ENCODE measurements around the gene LRRN3.

The LRRN3 gene

GRCh38 chr7:111138586-111138985 is 47.7 kb downstream of the LRRN3 start:
- TF ChIP-seq TAF1 (IDR thresholded peaks at IDR 0.05; ENCODE audit: borderline replicate concordance, insufficient read depth, low read length), result no peak
- no peak for TF ChIP-seq FOXP2 (optimal IDR thresholded peaks at IDR 0.05; ENCODE audit: borderline replicate concordance, extremely low read depth, extremely low read length, insufficient read depth)
- TF ChIP-seq POLR2AphosphoS5 (IDR thresholded peaks at IDR 0.05; ENCODE audit: low read depth, low read length), result no peak
- no peak for TF ChIP-seq SIN3A (IDR thresholded peaks at IDR 0.05; ENCODE audit: borderline replicate concordance, insufficient read depth, low read length)
- TF ChIP-seq REST (IDR thresholded peaks at IDR 0.05; ENCODE audit: insufficient read depth in 1 of 2, low read depth in 2 of 2, low read length in 2 of 2), result no peak

- no peak for TF ChIP-seq FOXP2 (optimal IDR thresholded peaks at IDR 0.05; ENCODE audit: borderline replicate concordance, extremely low read depth, extremely low read length, insufficient read depth)
- no peak for TF ChIP-seq TAF1 (IDR thresholded peaks at IDR 0.05; ENCODE audit: borderline replicate concordance, insufficient read depth, low read length)
- TF ChIP-seq POLR2AphosphoS5 (IDR thresholded peaks at IDR 0.05; ENCODE audit: low read depth, low read length), result no peak
- no peak for TF ChIP-seq REST (IDR thresholded peaks at IDR 0.05; ENCODE audit: insufficient read depth in 1 of 2, low read depth in 2 of 2, low read length in 2 of 2)
- TF ChIP-seq SIN3A (IDR thresholded peaks at IDR 0.05; ENCODE audit: borderline replicate concordance, insufficient read depth, low read length), result no peak
These were observed 49.4 kb downstream of the LRRN3 start for GRCh38 chr7:111140091-111140865.

GRCh38 chr7:111145472-111145871 is 54.5 kb downstream of the LRRN3 start:
- TF ChIP-seq REST (IDR thresholded peaks at IDR 0.05; ENCODE audit: insufficient read depth in 1 of 2, low read depth in 2 of 2, low read length in 2 of 2) (no peak), TAF1 (IDR thresholded peaks at IDR 0.05; ENCODE audit: borderline replicate concordance, insufficient read depth, low read length) (no peak), SIN3A (IDR thresholded peaks at IDR 0.05; ENCODE audit: borderline replicate concordance, insufficient read depth, low read length) (no peak), FOXP2 (optimal IDR thresholded peaks at IDR 0.05; ENCODE audit: borderline replicate concordance, extremely low read depth, extremely low read length, insufficient read depth) (no peak), POLR2AphosphoS5 (IDR thresholded peaks at IDR 0.05; ENCODE audit: low read depth, low read length) (no peak)

- TF ChIP-seq POLR2AphosphoS5 (IDR thresholded peaks at IDR 0.05; ENCODE audit: low read depth, low read length), result no peak
- no peak for TF ChIP-seq FOXP2 (optimal IDR thresholded peaks at IDR 0.05; ENCODE audit: borderline replicate concordance, extremely low read depth, extremely low read length, insufficient read depth)
- TF ChIP-seq TAF1 (IDR thresholded peaks at IDR 0.05; ENCODE audit: borderline replicate concordance, insufficient read depth, low read length), result no peak
- no peak for TF ChIP-seq REST (IDR thresholded peaks at IDR 0.05; ENCODE audit: insufficient read depth in 1 of 2, low read depth in 2 of 2, low read length in 2 of 2)
- TF ChIP-seq SIN3A (IDR thresholded peaks at IDR 0.05; ENCODE audit: borderline replicate concordance, insufficient read depth, low read length), result no peak
These were observed 55.2 kb downstream of the LRRN3 start for GRCh38 chr7:111146136-111146535.
